Rectal smooth muscle tissue (tissue), 1 donor: ENCODE results near the gene C15orf40.
"Not testable (repeated sequence)": the region's sequence is repeated elsewhere in the genome, so short reads cannot be mapped to it uniquely, and the experiment has no call there.

Experiments
- H3K27ac ChIP-seq: one replicate; pipeline ENCODE4 v1.7.0; 2013; ENCODE audit warnings: low read depth, low read length, inconsistent platforms
- H3K27me3 ChIP-seq: one replicate; pipeline ENCODE4 v1.7.0; 2013; ENCODE audit warnings: low read length; ENCODE audit not compliant: control insufficient read depth, insufficient read depth
- H3K36me3 ChIP-seq: one replicate; pipeline ENCODE4 v1.7.0; 2013; ENCODE audit warnings: low read length; ENCODE audit not compliant: control insufficient read depth, insufficient read depth
- H3K4me1 ChIP-seq: one replicate; pipeline ENCODE4 v1.7.0; 2013; ENCODE audit warnings: low read length; ENCODE audit not compliant: control insufficient read depth, insufficient read depth
- H3K4me3 ChIP-seq: one replicate; pipeline ENCODE4 v1.7.0; 2013; ENCODE audit warnings: low read length
- H3K9ac ChIP-seq: one replicate; pipeline ENCODE4 v1.7.0; 2013; ENCODE audit warnings: low read length

The C15orf40 gene

DNA sequence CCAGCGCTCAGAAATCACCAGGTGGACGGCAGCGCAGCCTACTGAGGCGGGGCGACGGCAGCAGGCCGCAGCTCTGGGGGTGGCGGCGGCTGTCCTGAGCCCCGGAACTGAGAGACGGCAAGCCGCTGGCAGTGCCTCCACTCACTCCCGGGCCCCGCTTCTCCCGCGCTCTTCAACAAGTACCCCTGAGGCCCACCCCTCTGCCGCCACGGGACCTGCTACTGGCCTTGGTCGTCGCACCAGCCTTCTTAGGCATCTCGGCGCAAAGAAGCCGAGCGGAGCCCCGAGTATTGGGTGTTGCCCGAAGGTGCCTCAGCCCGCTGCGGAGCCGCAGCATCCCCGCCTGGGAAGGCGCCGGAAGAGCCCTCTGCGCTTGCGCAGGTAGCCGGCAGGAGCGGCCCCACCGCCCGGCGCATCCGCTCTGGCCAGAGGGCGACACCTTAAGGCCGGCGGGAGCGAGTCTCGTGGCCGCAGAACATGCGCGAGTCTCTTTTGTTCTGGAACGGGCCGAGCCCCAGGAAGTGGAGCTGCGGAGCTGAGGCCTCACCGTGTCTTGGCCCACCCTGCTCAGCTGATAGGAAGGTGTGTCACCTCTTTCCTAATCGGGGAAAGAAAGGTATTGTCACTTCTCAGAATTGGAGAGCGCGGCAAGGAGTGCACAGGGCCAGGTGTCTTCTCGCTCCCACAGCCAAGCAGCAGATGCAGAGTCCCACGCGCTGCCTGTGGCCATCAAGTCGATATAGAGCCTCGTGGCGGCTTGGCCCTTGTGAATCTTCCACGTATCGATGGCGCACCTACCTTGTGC is at the start of gene C15orf40:
C15orf40 (minus strand) TSS at position 369 of the 805 bp plus-strand sequence; CDS start at position 337, 32 bp downstream.
- H3K9ac ChIP-seq = peak within 1 kb of the TSS; percentile 76

DNA sequence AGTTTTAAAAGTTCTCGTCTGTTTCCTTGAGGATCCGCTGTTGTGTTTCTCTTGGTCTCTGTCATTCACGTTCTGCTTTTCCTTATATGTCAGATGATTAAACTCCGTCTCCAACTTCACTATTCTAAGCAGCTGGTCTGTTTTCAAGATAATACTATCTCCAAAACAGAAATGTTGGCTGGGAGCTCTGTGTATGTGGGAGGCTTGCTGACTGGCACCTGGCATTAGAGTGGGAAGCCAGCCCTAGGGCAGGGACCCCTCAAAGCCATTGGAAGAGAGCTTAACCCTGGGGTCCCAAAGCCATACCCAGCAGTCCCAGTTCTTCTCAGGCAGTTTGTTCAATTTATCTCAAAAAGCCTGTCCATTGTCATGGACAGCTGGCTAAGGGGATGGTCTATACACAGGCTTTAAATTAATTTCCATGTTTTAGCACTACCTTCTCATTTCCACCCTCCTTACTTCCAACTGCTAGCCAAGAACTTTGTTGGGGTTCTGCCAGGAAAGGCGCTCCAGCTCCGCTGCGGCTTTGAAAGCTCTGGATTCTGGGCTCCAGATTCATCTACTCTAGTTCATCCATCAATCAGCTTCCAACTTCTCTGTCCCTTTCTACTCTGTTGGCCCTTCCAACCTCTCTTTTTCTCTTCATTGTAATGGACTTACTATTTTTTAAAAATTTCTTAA is 46.4 kb upstream of the C15orf40 start:
- no peaks in the 10 kb centered on the region for H3K27me3 ChIP-seq
- no peak overlapping the region for H3K9ac ChIP-seq
- H3K36me3 ChIP-seq = no peaks in the 10 kb centered on the region
- no peak overlapping the region for H3K4me3 ChIP-seq
- no peak overlapping the region for H3K27ac ChIP-seq
- H3K4me1 ChIP-seq = peaks cover 12% of the 10 kb centered on the region

More for the DNA sequence above, at the start of gene C15orf40:
- Histone ChIP-seq H3K4me3 (peak within 1 kb of the TSS; percentile 76), H3K4me1 (peaks cover 15% of the 10 kb centered on the region), H3K27ac (peak within 1 kb of the TSS; percentile 66), H3K27me3 (no peaks in the 10 kb centered on the region), H3K36me3 (peaks cover 3% of the 10 kb centered on the region)

DNA sequence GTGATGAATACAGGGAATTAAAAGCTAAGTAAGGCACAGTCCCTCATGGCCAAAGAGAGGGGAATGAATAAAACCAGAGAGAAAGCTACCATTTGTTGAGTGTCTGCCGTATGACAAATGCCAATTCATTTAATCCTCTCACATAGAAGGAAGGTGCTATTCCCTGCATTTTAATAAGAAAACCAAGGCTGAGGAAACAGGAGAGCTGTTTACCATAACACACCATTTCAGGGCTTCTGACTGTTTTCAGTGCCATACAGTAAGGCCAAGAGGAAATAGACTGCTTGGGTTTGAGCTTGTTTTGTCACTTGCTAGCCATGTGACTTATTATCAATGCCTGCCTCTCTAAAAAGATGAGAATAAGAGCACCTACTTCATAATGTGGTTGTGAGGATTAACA is 45.6 kb upstream of the C15orf40 start:
- Histone ChIP-seq H3K27me3 (no peaks in the 10 kb centered on the region), H3K27ac (no peak overlapping the region), H3K9ac (no peak overlapping the region), H3K4me3 (no peak overlapping the region), H3K4me1 (peaks cover 10% of the 10 kb centered on the region), H3K36me3 (no peaks in the 10 kb centered on the region)

GRCh38 chr15:83053151-83053550 is 41.7 kb upstream of the C15orf40 start:
- H3K36me3 ChIP-seq = peaks cover under 1% of the 10 kb centered on the region

DNA sequence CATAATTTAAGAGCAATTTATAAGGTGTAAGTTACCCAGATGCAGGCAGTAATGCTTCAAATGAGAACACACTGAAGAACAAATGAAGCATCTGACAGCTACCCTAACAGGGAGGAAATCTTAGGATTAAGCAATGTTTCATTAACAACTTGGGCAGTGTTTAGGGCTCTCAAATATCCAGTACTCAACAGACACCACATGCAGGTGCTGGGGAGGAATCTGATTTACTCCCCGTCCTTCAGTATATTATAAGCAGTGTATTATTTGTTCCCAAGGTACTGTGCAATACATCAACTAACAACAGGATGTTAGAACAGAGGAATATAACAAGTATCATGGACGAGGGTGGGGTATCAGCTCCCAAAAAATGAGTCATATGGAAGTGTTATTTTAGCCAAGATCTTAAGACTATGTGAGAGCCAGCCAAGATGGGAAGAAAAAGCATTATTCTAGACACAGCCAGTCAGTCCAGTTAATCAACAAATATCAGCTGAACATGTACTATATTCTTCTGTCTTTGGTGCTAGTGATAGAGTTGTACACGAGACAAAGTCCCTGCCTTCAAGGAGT is 35.2 kb upstream of the C15orf40 start:
- Histone ChIP-seq H3K4me1 (peaks cover 4% of the 10 kb centered on the region), H3K27me3 (no peaks in the 10 kb centered on the region), H3K9ac (no peak overlapping the region), H3K36me3 (peaks cover 4% of the 10 kb centered on the region), H3K4me3 (no peak overlapping the region), H3K27ac (no peak overlapping the region)

More at GRCh38 chr15:83053151-83053550, 41.7 kb upstream of the C15orf40 start:
- H3K27me3 ChIP-seq = no peaks in the 10 kb centered on the region
- no peak overlapping the region for H3K27ac ChIP-seq
- H3K9ac ChIP-seq = no peak overlapping the region
- H3K4me1 ChIP-seq = peaks cover 4% of the 10 kb centered on the region
- H3K4me3 ChIP-seq = no peak overlapping the region

DNA sequence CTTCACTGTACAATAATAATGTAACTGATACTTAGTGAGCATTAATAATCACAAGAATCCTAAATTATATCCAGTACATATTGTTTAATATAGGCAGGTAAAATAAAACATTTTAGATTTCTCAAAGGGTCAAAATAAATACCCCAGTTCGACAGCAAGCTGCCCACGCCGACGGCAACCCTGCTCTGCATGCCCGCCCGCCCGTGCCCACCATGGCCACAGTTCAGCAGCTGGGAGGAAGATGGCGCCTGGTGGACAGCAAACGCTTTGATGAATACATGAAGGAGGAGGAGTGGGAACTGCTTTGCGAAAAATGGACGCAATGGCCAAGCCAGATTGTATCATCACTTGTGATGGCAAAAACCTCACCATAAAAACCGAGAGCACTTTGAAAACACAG is 32.7 kb upstream of the C15orf40 start:
- H3K27ac ChIP-seq = no peak overlapping the region
- H3K36me3 ChIP-seq = peaks cover 6% of the 10 kb centered on the region
- H3K4me1 ChIP-seq = peaks cover 4% of the 10 kb centered on the region
- H3K4me3 ChIP-seq = no peak overlapping the region
- H3K27me3 ChIP-seq = no peaks in the 10 kb centered on the region
- no peak overlapping the region for H3K9ac ChIP-seq

DNA sequence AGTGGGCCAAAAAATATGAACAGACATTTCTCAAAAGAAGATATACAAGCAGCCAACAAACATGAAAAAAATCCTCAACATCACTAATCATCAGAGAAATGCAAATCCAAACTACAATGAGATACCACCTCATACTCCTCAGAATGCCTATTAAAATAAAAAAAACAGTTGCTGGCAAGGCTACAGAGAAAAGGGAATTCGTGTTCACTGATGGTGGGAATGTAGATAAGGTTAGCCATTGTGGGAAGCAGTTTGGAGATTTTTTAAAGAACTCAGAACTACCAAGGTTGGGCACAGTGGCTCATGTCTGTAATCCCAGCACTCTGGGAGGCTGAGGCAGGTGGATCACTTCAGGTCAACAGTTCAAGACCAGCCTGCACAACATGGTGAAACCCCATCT is 27.8 kb upstream of the C15orf40 start:
- Histone ChIP-seq H3K27me3 (no peaks in the 10 kb centered on the region), H3K4me3 (no peak overlapping the region), H3K9ac (no peak overlapping the region), H3K36me3 (peaks cover 2% of the 10 kb centered on the region), H3K4me1 (no peaks in the 10 kb centered on the region), H3K27ac (no peak overlapping the region)

DNA sequence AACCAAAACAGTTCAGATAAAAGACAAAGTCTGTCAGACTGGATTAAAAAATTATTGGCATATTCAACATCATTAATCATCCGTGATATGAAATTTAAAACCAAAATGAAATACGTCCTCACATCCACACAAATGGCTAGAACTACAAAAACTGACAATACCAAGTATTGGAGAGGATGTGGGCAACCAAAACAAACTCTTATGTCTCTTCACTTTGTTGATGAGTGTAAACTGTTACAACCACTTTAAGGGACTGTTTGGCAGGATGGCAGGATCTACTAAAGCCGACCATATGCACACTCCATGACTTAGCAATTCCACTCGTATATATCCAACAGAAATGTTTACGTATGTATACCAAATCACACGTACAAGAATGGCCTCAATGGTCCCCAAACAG is 24.8 kb upstream of the C15orf40 start:
- H3K4me3 ChIP-seq = no peak overlapping the region
- no peak overlapping the region for H3K9ac ChIP-seq
- no peak overlapping the region for H3K27ac ChIP-seq
- no peaks in the 10 kb centered on the region for H3K4me1 ChIP-seq
- peaks cover 2% of the 10 kb centered on the region for H3K36me3 ChIP-seq
- H3K27me3 ChIP-seq = no peaks in the 10 kb centered on the region

GRCh38 chr15:83031234-83031633 is 19.8 kb upstream of the C15orf40 start:
- not testable (repeated sequence) for H3K27me3 ChIP-seq, H3K27ac ChIP-seq, H3K9ac ChIP-seq, H3K4me3 ChIP-seq, H3K4me1 ChIP-seq, H3K36me3 ChIP-seq

DNA sequence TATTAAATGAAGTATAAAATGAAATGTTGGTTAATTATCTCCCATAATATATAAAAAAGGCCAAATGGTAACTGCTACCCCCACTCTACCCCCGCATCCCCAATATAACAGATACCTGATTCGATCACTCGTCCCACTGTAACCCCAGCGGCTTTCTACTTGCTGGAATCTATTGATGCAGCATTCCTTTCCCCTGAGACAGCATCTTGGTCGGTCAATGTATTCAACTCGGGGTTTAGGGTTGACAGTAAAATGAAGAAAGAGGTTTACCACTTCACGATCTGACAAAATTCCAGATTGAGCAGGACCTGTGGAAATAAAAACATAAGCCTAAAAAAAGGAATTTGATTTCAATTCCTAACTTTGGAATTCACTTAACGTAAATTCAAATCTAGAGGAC is 18.6 kb upstream of the C15orf40 start:
- no peak overlapping the region for H3K27ac ChIP-seq
- peaks cover 8% of the 10 kb centered on the region for H3K36me3 ChIP-seq
- H3K27me3 ChIP-seq = no peaks in the 10 kb centered on the region
- no peak overlapping the region for H3K9ac ChIP-seq
- no peak overlapping the region for H3K4me3 ChIP-seq
- H3K4me1 ChIP-seq = no peaks in the 10 kb centered on the region

DNA sequence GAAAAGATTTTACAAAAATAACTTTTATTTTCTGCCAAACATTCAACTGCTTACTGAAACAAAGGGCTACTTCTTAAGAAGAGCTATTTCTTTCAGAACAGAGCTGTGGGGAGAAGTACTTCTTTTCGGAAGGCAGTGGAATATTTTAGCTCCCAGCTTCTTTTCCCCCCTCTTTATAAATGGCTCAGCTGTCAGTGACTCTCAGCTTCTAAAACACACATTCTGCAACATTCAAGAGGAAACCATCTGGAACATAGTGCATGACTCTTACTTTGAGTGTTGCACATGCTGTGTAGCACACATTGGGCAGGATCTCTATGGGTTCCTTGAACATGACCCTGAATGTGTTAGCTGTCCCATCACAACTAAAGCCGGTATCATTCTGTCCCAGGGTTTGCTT is 7.0 kb upstream of the C15orf40 start:
- no peaks in the 10 kb centered on the region for H3K4me1 ChIP-seq
- no peak overlapping the region for H3K9ac ChIP-seq
- peaks cover 3% of the 10 kb centered on the region for H3K36me3 ChIP-seq
- no peak overlapping the region for H3K27ac ChIP-seq
- no peak overlapping the region for H3K4me3 ChIP-seq
- no peaks in the 10 kb centered on the region for H3K27me3 ChIP-seq

DNA sequence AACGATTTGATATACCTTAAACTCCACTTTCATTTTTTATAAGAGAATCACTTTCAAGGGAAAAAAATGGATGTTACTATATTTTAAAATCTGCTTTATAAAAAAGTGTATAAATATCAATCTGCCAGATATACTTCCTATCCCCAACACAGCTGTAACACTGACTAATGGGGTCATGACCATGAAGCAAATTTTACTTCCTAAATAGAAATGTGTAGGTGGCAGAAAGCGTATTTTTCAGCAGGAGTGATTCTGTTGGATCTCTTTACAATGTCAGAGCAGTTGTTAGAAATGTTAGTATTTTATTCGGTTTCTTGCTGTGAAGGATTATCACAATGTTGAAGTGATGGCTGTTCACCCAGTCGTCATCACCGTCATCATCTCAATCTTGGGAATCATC is 5.5 kb upstream of the C15orf40 start:
- Histone ChIP-seq H3K4me3 (no peak overlapping the region), H3K27ac (no peak overlapping the region), H3K36me3 (peaks cover 3% of the 10 kb centered on the region), H3K9ac (no peak overlapping the region), H3K27me3 (no peaks in the 10 kb centered on the region), H3K4me1 (peaks cover 8% of the 10 kb centered on the region)
